ENCODE measurements around the gene ARSG. TPM values are rescaled to one million over a fixed set of nuclear protein-coding genes. Genes with fewer than 3 reads are reported as not detected.
A peak's percentile ranks its signal among the peaks of the same experiment; 100 is the strongest.

Gene ARSG
- total RNA-seq, 1 donor from 2014 or later, result 7.4 TPM

GRCh38 chr17:68384941-68385340 is 93.6 kb downstream of the ARSG start:
- Mint-ChIP-seq H3K36me3 (ENCODE audit: low read depth) (no peaks in the 10 kb centered on the region), H3K4me3 (ENCODE audit: unreplicated experiment) (no peak overlapping the region), H3K9me3 (ENCODE audit: low read depth) (no peaks in the 10 kb centered on the region), H3K4me1 (ENCODE audit: low read depth) (peaks cover 18% of the 10 kb centered on the region), H3K27me3 (ENCODE audit: low read depth) (peaks cover 1% of the 10 kb centered on the region), H3K27ac (ENCODE audit: unreplicated experiment) (no peak overlapping the region)
- no peak for TF ChIP-seq CTCF (IDR thresholded peaks at IDR 0.05)
- DNase-seq (ENCODE audit: low spot score), result peak; percentile 33

GRCh38 chr17:68385490-68386215 is 94.4 kb downstream of the ARSG start:
- no peaks in the 10 kb centered on the region for H3K36me3 Mint-ChIP-seq (ENCODE audit: low read depth)
- H3K27me3 Mint-ChIP-seq (ENCODE audit: low read depth), result peaks cover 1% of the 10 kb centered on the region
- H3K4me1 Mint-ChIP-seq (ENCODE audit: low read depth), result peaks cover 18% of the 10 kb centered on the region
- H3K27ac Mint-ChIP-seq (ENCODE audit: unreplicated experiment), result no peak overlapping the region
- no peak overlapping the region for H3K4me3 Mint-ChIP-seq (ENCODE audit: unreplicated experiment)
- H3K9me3 Mint-ChIP-seq (ENCODE audit: low read depth), result no peaks in the 10 kb centered on the region
- DNase-seq (ENCODE audit: low spot score), result peak; percentile 18
- no peak for TF ChIP-seq CTCF (IDR thresholded peaks at IDR 0.05)

- Mint-ChIP-seq H3K36me3 (ENCODE audit: low read depth) (no peaks in the 10 kb centered on the region), H3K27me3 (ENCODE audit: low read depth) (peaks cover 1% of the 10 kb centered on the region), H3K27ac (ENCODE audit: unreplicated experiment) (no peak overlapping the region), H3K4me1 (ENCODE audit: low read depth) (peaks cover 18% of the 10 kb centered on the region), H3K4me3 (ENCODE audit: unreplicated experiment) (no peak overlapping the region), H3K9me3 (ENCODE audit: low read depth) (no peaks in the 10 kb centered on the region)
- TF ChIP-seq CTCF (IDR thresholded peaks at IDR 0.05), result no peak
- no peak for DNase-seq (ENCODE audit: low spot score)
Measured at GRCh38 chr17:68387435-68388218, 96.3 kb downstream of the ARSG start.

GRCh38 chr17:68389041-68389440 is 97.7 kb downstream of the ARSG start:
- Mint-ChIP-seq H3K36me3 (ENCODE audit: low read depth) (no peaks in the 10 kb centered on the region), H3K4me3 (ENCODE audit: unreplicated experiment) (no peak overlapping the region), H3K9me3 (ENCODE audit: low read depth) (no peaks in the 10 kb centered on the region), H3K27ac (ENCODE audit: unreplicated experiment) (no peak overlapping the region), H3K4me1 (ENCODE audit: low read depth) (peaks cover 10% of the 10 kb centered on the region), H3K27me3 (ENCODE audit: low read depth) (peaks cover 1% of the 10 kb centered on the region)
- TF ChIP-seq CTCF (IDR thresholded peaks at IDR 0.05), result no peak
- DNase-seq (ENCODE audit: low spot score), result no peak

- Mint-ChIP-seq H3K4me1 (ENCODE audit: low read depth) (peaks cover 4% of the 10 kb centered on the region), H3K27me3 (ENCODE audit: low read depth) (peaks cover 1% of the 10 kb centered on the region), H3K27ac (ENCODE audit: unreplicated experiment) (no peak overlapping the region), H3K4me3 (ENCODE audit: unreplicated experiment) (no peak overlapping the region), H3K9me3 (ENCODE audit: low read depth) (peaks cover 3% of the 10 kb centered on the region), H3K36me3 (ENCODE audit: low read depth) (peaks cover 2% of the 10 kb centered on the region)
- TF ChIP-seq CTCF (IDR thresholded peaks at IDR 0.05), result no peak
- no peak for DNase-seq (ENCODE audit: low spot score)
Measured at GRCh38 chr17:68390888-68391545, 99.7 kb downstream of the ARSG start.

All from chondrocyte (in vitro differentiated cells).